Progenitor cell of endocrine pancreas (in vitro differentiated cells): Measurements from ENCODE around the gene SFXN5. TPM values are rescaled to one million over a fixed set of nuclear protein-coding genes. Genes with fewer than 3 reads are reported as not detected.

Experiments
- DNase-seq: peaks from one replicate; pipeline ENCODE4 v3.0.0; 2021; ENCODE audit warnings: low spot score; ENCODE audit not compliant: unreplicated experiment
- H3K27ac Mint-ChIP-seq: 2 replicates; pipeline ENCODE4 v1.8.0; 2021; ENCODE audit warnings: mild to moderate bottlenecking, moderate library complexity, mixed read lengths
- H3K27me3 Mint-ChIP-seq: 2 replicates; pipeline ENCODE4 v1.8.0; 2021; ENCODE audit warnings: mixed read lengths
- H3K36me3 Mint-ChIP-seq: 2 replicates; pipeline ENCODE4 v1.8.0; 2022; ENCODE audit warnings: mixed read lengths; ENCODE audit not compliant: insufficient read depth
- H3K4me1 Mint-ChIP-seq: 2 replicates; pipeline ENCODE4 v1.8.0; 2021; ENCODE audit warnings: low read depth, mixed read lengths
- H3K4me3 Mint-ChIP-seq: 2 replicates; pipeline ENCODE4 v1.8.0; 2021; ENCODE audit warnings: low read depth, mild to moderate bottlenecking, moderate library complexity, mixed read lengths
- H3K9me3 Mint-ChIP-seq: 2 replicates; pipeline ENCODE4 v1.8.0; 2021; ENCODE audit warnings: low read depth, mixed read lengths
- CTCF ChIP-seq: fragments of 200-600 bp; sonication (generic); IDR thresholded peaks from one replicate; pipeline ENCODE4 v1.5.0; 2021; ENCODE audit warnings: antibody characterized with exemption, mild to moderate bottlenecking; ENCODE audit not compliant: unreplicated experiment
- total RNA-seq: library from RNA; stranded (reverse); gene quantifications from 2 replicates; pipeline ENCODE4 v1.2.1, GENCODE V29; 2021

SFXN5 gene
- total RNA-seq, 1 donor from 2014 or later, result 33.1 TPM

- no peak for TF ChIP-seq CTCF
- DNase-seq, result no peak
- Mint-ChIP-seq H3K27ac (no peak overlapping the region), H3K4me1 (peaks cover 13% of the 10 kb centered on the region), H3K4me3 (no peak overlapping the region), H3K36me3 (peaks cover 4% of the 10 kb centered on the region), H3K9me3 (no peaks in the 10 kb centered on the region), H3K27me3 (no peaks in the 10 kb centered on the region)
Measured at GRCh38 chr2:72998724-72999123, 72.8 kb downstream of the SFXN5 start.

- H3K27ac Mint-ChIP-seq, result no peak overlapping the region
- peaks cover 13% of the 10 kb centered on the region for H3K4me1 Mint-ChIP-seq
- H3K4me3 Mint-ChIP-seq, result no peak overlapping the region
- H3K27me3 Mint-ChIP-seq, result no peaks in the 10 kb centered on the region
- no peaks in the 10 kb centered on the region for H3K9me3 Mint-ChIP-seq
- no peak for TF ChIP-seq CTCF
- H3K36me3 Mint-ChIP-seq, result peaks cover 4% of the 10 kb centered on the region
- no peak for DNase-seq
Measured at GRCh38 chr2:72998234-72998651, 73.3 kb downstream of the SFXN5 start.

- no peak overlapping the region for H3K27ac Mint-ChIP-seq
- peaks cover 9% of the 10 kb centered on the region for H3K4me1 Mint-ChIP-seq
- no peak for DNase-seq
- TF ChIP-seq CTCF, result no peak
- no peak overlapping the region for H3K4me3 Mint-ChIP-seq
- no peaks in the 10 kb centered on the region for H3K9me3 Mint-ChIP-seq
- H3K36me3 Mint-ChIP-seq, result peaks cover 4% of the 10 kb centered on the region
- H3K27me3 Mint-ChIP-seq, result no peaks in the 10 kb centered on the region
Measured at GRCh38 chr2:72996117-72996502, 75.4 kb downstream of the SFXN5 start.

GRCh38 chr2:72995430-72996116 lies 75.9 kb downstream of the SFXN5 start:
- Mint-ChIP-seq H3K9me3 (no peaks in the 10 kb centered on the region), H3K27ac (peak overlapping the region; percentile 73), H3K36me3 (peaks cover 4% of the 10 kb centered on the region), H3K4me1 (peaks cover 9% of the 10 kb centered on the region), H3K4me3 (no peak overlapping the region), H3K27me3 (no peaks in the 10 kb centered on the region)
- no peak for DNase-seq
- no peak for TF ChIP-seq CTCF

- Mint-ChIP-seq H3K4me1 (peaks cover 9% of the 10 kb centered on the region), H3K27me3 (no peaks in the 10 kb centered on the region), H3K36me3 (peaks cover 4% of the 10 kb centered on the region), H3K9me3 (no peaks in the 10 kb centered on the region), H3K27ac (no peak overlapping the region), H3K4me3 (no peak overlapping the region)
- DNase-seq, result no peak
- TF ChIP-seq CTCF, result no peak
Measured at GRCh38 chr2:72994991-72995380, 76.5 kb downstream of the SFXN5 start.
